Natural killer cell treated with Interleukin-12 subunit alpha and Interleukin-12 subunit beta and Interleukin-15 and Interleukin-18, amount 100 ng/mL, for 72 hours (primary cell): ENCODE data around the gene GALNS. TPM values are rescaled to one million over a fixed set of nuclear protein-coding genes. Genes with fewer than 3 reads are reported as not detected.
"Not testable (repeated sequence)": the region's sequence is repeated elsewhere in the genome, so short reads cannot be mapped to it uniquely, and the experiment has no call there.

Experiments used
- ATAC-seq, 2 donors: fragments of 150-1000 bp; cut with Tn5 transposase in 1 of 2; sonication (Bioruptor Pico), chemical (Tn5 transposase) in 1 of 2; 2 replicates each; pipeline ENCODE4 v1.10.0; 2021
- DNase-seq: peaks from one replicate; pipeline ENCODE4 v3.0.0; 2022; ENCODE audit warnings: low spot score
- H3K27ac Mint-ChIP-seq, 2 donors: 1 replicate in 1 of 2; 2 replicates in 1 of 2; pipeline ENCODE4 v1.8.0; 2022; ENCODE audit warnings: mixed read lengths in 2 of 2, mild to moderate bottlenecking in 1 of 2, moderate library complexity in 1 of 2
- H3K27me3 Mint-ChIP-seq, 2 donors: 1 replicate in 1 of 2; 2 replicates in 1 of 2; pipeline ENCODE4 v1.8.0; 2022; ENCODE audit warnings: mixed read lengths in 2 of 2
- H3K36me3 Mint-ChIP-seq: one replicate; pipeline ENCODE4 v1.8.0; 2022; ENCODE audit warnings: mixed read lengths
- H3K4me1 Mint-ChIP-seq, 2 donors: 1 replicate in 1 of 2; 2 replicates in 1 of 2; pipeline ENCODE4 v1.8.0; 2022; ENCODE audit warnings: low read depth in 2 of 2, mixed read lengths in 2 of 2, mild to moderate bottlenecking in 1 of 2
- H3K4me3 Mint-ChIP-seq: one replicate; pipeline ENCODE4 v1.8.0; 2022; ENCODE audit warnings: mixed read lengths
- H3K9me3 Mint-ChIP-seq: 2 replicates; pipeline ENCODE4 v1.8.0; 2022; ENCODE audit warnings: mixed read lengths
- total RNA-seq, 2 donors: library from RNA; stranded (reverse); gene quantifications; one replicate each; pipeline ENCODE4 v1.2.3, GENCODE V29; 2022

The GALNS gene
- total RNA-seq, 2 donors from 2014 or later: 27.3 to 46.3 TPM

DNA sequence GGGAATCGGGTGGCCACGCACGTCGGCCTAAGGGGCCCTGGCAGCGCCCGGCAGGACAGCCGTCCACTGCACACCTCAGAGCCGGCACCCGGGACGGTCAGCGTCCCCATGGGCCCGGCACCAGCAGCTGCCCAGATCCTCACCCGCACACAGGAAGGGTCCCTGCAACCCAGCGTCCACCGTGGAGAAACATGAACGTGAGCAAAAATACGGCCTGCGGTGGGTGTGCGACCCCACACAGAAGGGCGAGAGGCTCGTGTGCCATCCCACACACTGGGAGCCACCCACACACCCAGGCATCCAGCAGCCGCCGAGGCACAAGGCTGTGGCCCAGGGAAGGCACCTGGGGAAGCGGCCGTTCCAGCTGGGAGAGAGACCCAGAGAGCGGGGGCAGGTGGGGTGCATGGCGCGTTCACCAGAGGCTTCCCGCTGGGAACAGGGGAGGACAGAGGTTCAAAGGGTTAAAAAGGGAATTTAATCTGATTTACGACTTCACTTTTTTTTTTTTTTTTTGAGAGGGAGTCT is 78.1 kb downstream of the GALNS start:
- peak overlapping the region in 1 of 2 donors; percentile 65 for H3K27ac Mint-ChIP-seq
- ATAC-seq (no peak), DNase-seq (no peak)
- H3K4me1 Mint-ChIP-seq: peaks cover 38 to 45% of the 10 kb centered on the region in 2 donors
- peak overlapping the region; percentile 17 for H3K4me3 Mint-ChIP-seq
- no peaks in the 10 kb centered on the region for H3K9me3 Mint-ChIP-seq
- H3K36me3 Mint-ChIP-seq: no peaks in the 10 kb centered on the region
- H3K27me3 Mint-ChIP-seq: no peaks in the 10 kb centered on the region

DNA sequence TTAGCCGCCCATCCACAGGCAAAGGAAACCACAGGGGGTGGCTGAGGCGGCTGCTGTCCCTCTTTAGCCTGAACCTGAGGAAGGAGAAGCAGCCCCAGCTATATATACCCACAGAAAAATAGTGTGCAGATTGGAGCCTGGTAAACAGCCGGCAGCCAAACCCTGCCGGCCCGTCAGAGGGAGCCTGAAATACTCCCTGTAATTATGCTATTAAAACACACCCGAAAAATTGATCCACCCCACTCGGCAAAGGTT is 78.5 kb downstream of the GALNS start:
- DNase-seq: no peak
- peaks cover 34 to 41% of the 10 kb centered on the region in 2 donors for H3K4me1 Mint-ChIP-seq
- peak overlapping the region in 1 of 2 donors; percentile 65 for H3K27ac Mint-ChIP-seq
- no peaks in the 10 kb centered on the region for H3K9me3 Mint-ChIP-seq
- H3K27me3 Mint-ChIP-seq: no peaks in the 10 kb centered on the region
- no peaks in the 10 kb centered on the region for H3K36me3 Mint-ChIP-seq
- peak overlapping the region; percentile 17 for H3K4me3 Mint-ChIP-seq
- no peak for ATAC-seq

DNA sequence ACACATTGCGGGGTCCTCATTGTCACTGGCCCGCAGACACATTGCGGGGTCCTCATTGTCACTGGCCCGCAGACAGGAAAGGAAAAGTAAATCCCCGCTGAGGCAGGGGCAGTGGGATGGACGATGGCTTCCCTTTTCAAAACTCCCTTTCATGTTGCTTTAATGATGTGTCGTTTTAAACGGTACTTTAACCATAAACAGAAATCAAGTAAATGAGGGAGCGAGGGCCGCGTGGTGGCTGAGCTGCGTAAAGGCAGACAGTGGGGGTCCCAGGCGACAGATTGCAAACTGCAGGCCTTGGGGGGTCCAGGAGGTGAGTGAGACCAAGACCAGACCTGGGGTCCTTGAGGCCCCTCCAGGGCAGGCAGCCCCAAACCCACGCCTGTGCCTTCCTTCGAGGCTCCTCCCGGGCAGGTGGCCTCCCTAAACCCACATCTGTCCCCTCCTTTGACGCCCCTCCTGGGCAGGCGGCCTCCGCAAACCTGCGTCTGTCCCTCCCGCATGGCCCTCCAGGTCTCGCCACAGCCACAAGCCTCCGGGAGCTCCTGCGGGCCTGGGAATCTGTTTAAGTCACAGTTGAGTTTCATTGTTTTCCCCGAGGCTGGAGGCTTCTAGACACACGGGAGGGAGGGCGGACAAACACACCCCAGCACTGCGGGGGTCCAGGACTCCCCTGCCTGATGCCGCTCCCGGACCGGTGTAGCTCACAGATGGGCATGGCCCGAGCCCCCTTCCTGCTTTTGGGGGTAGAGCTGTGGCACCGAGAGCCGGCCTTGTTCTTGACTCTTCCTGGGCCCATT is 79.1 kb downstream of the GALNS start:
- H3K9me3 Mint-ChIP-seq: no peaks in the 10 kb centered on the region
- H3K27me3 Mint-ChIP-seq: no peaks in the 10 kb centered on the region
- H3K36me3 Mint-ChIP-seq: no peaks in the 10 kb centered on the region
- H3K27ac Mint-ChIP-seq: peak overlapping the region in 1 of 2 donors; percentile 65
- peaks cover 29 to 36% of the 10 kb centered on the region in 2 donors for H3K4me1 Mint-ChIP-seq
- DNase-seq (no peak), ATAC-seq (no peak)
- no peak overlapping the region for H3K4me3 Mint-ChIP-seq

DNA sequence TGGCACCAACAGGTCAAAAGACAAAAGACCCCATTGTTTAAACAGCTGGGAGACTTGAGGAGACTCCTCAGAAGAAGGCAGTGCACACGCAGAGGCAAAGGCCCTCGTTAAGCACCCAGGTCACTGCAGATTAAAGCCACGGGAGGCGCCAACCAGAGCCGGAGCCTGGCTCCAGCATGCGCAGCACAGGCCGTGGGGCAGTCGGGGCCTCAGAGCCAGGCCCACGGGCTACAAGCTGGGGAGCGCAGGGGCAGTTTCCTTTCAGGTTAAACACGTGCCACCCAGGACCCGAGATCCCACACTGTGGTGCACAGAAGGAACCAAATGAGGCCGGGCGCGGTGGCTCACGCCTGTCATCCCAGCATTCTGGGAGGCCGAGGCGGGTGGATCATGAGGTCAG is 80.9 kb downstream of the GALNS start:
- no peak overlapping the region for H3K27ac Mint-ChIP-seq
- H3K4me1 Mint-ChIP-seq: peaks cover 11 to 22% of the 10 kb centered on the region in 2 donors
- DNase-seq (no peak), ATAC-seq (no peak)
- no peak overlapping the region for H3K4me3 Mint-ChIP-seq
- H3K27me3 Mint-ChIP-seq: no peaks in the 10 kb centered on the region
- H3K36me3 Mint-ChIP-seq: no peaks in the 10 kb centered on the region
- no peaks in the 10 kb centered on the region for H3K9me3 Mint-ChIP-seq

DNA sequence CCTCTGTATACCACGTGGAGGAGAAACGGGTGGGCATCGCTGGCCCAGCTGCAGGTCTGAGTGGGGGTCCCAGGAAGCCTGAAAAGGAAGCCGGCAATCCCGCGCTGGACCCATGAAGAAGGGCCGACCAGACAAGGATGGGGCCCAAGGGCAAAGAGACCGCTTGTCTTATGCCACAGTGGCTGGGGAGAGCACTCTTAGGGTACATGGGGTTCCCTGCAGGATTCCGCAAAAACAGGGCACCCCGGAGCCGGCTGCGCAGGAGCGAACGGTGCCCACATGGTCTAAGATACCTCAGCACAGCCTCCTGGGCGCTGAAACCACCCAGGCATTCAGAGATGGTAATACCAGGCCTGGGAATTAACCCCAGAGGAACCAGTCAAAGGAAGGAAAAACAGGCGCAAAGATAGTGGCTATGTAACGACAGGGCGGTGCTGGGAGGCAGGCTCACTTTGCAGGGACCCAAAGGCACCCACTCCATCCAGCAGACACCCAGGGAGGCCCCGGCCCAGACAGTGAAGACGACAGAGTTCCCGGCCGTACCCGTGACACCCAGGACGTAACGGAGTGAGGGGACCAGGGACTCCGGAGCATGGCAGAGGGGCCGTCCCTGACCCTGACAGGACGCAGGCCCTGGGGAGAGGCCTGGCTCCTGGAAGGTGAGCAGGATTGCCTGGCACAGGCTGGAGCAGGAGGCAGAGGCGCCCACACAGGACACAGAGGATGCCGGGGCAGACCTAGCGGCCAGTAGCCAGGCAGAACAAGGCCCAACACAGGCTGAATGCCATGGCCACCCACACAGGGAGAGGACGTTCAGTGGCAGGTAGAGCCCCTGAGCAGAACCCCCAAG is 82.0 kb downstream of the GALNS start:
- H3K9me3 Mint-ChIP-seq: no peaks in the 10 kb centered on the region
- ATAC-seq (no peak), DNase-seq (no peak)
- H3K27ac Mint-ChIP-seq: peak overlapping the region in 1 of 2 donors; percentile 29
- H3K4me1 Mint-ChIP-seq: peaks cover 2 to 16% of the 10 kb centered on the region in 2 donors
- H3K36me3 Mint-ChIP-seq: no peaks in the 10 kb centered on the region
- no peaks in the 10 kb centered on the region for H3K27me3 Mint-ChIP-seq
- no peak overlapping the region for H3K4me3 Mint-ChIP-seq

DNA sequence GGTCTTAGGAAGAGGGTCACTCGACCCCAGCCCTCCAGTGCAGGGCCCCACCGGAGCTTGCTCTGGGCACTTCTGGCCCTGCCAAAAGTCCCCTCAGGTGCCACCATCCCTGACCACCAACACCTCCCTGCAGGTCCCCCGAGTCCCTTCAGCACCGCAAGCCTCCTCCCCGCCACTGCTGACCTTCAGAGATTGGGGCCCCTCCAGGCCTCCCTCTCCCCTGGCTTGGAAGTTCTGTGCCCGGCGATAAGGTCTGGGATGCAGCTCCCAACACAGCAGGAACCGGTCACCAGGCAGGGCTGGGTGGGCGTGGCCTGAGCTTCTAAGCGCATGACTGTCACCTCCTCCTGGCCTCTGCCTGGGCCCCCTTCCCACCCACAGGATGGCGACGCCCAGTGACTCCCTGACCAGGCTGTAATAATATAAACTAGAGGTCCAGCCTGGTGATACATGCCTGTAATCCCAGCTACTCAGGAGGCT is 82.9 kb downstream of the GALNS start:
- no peaks in the 10 kb centered on the region for H3K27me3 Mint-ChIP-seq
- no peak overlapping the region for H3K27ac Mint-ChIP-seq
- H3K9me3 Mint-ChIP-seq: no peaks in the 10 kb centered on the region
- DNase-seq (no peak), ATAC-seq (no peak)
- no peaks in the 10 kb centered on the region for H3K36me3 Mint-ChIP-seq
- no peak overlapping the region for H3K4me3 Mint-ChIP-seq
- peaks cover 0 to 22% of the 10 kb centered on the region in 2 donors for H3K4me1 Mint-ChIP-seq

DNA sequence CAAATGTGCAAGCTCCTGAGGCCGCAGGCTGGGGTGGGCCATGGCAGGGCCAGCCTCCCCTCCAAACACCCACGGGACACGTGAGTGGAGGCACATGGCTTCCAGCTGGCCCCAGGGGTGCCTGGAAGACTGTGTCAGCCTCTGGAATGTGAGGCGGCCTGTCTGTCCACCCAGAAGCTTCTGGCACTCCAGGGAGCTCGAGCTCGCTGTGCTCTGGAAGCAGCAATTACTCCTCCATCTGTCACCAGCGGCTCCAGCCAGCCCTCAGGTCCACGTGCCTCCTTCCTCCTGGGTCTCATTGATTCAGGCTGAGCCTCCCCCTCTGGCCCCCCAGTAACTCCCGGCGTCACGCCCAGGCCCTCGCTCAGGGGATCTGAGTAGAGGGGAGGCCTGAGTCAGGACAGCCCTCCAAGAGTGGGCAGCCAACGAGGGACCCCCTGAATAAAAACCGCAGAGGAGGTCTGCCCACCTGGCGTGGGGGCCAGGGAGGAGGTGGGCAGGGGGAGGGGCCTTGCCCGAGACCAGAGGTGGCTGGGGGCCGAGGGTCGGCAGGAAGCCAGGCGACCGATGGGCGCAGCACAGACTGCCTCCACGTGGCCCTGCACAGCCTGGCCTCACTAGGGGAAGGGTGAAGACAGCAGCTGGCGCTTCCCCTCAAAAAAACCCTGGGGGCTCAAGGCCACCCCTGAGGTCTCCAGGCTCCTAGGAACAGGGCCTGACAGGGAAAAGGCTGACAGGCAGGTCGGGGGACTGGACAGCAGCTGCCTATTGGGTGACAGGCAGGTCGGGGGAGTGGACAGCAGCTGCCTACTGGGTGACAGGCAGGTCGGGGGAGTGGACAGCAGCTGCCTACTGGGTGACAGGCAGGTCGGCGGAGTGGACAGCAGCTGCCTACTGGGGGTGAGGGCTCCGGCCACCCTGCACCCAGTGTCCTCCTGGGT is 83.6 kb downstream of the GALNS start:
- Mint-ChIP-seq H3K4me1 (peaks cover 0 to 18% of the 10 kb centered on the region in 2 donors), H3K27ac (no peak overlapping the region), H3K9me3 (no peaks in the 10 kb centered on the region), H3K36me3 (no peaks in the 10 kb centered on the region), H3K4me3 (no peak overlapping the region), H3K27me3 (no peaks in the 10 kb centered on the region)
- ATAC-seq (no peak), DNase-seq (no peak)

DNA sequence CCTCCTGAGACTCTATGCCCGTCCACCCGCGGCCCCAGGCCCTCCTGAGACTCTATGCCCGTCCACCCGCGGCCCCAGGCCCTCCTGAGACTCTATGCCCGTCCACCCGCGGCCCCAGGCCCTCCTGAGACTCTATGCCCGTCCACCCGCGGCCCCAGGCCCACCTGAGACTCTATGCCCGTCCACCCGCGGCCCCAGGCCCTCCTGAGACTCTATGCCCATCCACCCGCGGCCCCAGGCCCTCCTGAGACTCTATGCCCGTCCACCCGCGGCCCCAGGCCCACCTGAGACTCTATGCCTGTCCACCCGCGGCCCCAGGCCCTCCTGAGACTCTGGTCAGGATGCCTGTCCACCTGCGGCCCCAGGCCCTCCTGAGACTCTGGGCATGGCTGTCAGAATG is 85.0 kb downstream of the GALNS start:
- ATAC-seq, H3K4me3 Mint-ChIP-seq, H3K27me3 Mint-ChIP-seq, H3K36me3 Mint-ChIP-seq, H3K9me3 Mint-ChIP-seq, DNase-seq, H3K27ac Mint-ChIP-seq: not testable (repeated sequence)
- peaks cover 7 to 20% of the 10 kb centered on the region in 2 donors for H3K4me1 Mint-ChIP-seq

DNA sequence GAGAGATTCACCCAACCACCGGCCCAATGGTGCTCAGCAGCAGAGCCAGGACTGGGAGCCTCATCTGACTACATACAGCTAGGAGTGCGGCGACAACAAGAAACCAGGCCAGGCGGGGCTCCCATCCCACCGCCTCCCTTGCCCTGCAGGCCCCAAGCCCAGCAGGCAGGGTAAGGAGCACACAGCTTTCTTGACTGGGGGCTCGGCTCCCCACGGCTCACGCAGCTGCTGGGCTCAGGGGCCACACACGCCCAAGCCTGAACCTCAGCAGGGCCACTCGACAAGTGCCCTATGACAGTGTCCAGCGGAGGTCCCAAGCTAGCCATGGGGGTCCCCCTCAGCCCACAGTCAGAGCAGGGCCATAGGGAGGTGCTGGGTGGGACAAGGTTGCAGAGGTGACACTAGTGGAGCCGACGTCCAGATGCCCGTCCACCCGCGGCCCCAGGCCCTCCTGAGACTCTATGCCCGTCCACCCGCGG is 85.4 kb downstream of the GALNS start:
- H3K4me1 Mint-ChIP-seq: peaks cover 7 to 20% of the 10 kb centered on the region in 2 donors
- no peak for DNase-seq
- no peaks in the 10 kb centered on the region for H3K36me3 Mint-ChIP-seq
- H3K27me3 Mint-ChIP-seq: no peaks in the 10 kb centered on the region
- H3K9me3 Mint-ChIP-seq: no peaks in the 10 kb centered on the region
- no peak for ATAC-seq
- peak overlapping the region; percentile 15 for H3K4me3 Mint-ChIP-seq
- H3K27ac Mint-ChIP-seq: peak overlapping the region; percentile 26 to 60

DNA sequence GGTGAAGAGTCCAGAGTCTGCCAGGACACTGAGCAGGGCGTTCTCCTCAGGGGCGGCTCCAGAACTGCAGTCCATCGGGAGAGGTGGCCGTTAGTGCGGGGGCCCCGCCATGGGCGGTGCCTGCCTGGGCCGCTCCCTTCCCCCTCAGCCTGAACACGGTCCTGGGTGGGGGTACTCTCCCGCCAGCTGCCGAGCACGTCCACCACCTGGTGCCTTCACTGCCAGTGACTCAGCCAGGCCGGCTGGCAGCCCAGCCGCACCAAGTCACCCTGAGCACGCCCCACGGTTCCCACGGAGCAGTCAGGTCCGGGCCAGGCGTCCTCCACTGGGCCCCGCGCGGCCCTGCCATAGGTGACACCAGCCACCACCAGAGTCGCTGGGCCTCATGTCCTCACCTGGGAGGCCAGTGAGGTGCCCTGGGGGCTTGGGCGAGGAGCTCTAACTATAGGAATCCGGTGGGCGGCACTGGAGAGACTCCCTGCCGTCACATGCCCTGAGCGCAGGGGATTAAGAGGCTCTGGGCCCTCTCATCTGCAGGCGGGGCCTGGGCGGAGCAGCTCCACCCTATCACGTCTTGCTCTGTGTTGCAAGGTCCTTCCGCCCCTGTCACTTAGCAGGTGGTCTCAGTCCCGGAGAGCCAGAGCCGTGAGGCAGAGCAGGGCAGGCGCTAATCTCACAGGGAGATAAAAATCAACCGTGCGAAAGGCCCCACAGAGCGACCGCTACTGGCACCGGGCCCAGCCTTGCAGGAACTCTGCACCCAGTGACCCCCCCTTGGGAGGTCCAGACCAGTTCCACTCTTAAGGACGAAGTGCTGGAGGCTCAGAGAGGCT is 86.1 kb downstream of the GALNS start:
- peaks cover 11 to 25% of the 10 kb centered on the region in 2 donors for H3K4me1 Mint-ChIP-seq
- H3K27ac Mint-ChIP-seq: peak overlapping the region; percentile 26 to 60
- no peaks in the 10 kb centered on the region for H3K9me3 Mint-ChIP-seq
- ATAC-seq (peak; percentile 84 to 93), DNase-seq (peak; percentile 89)
- H3K36me3 Mint-ChIP-seq: no peaks in the 10 kb centered on the region
- peak overlapping the region; percentile 15 for H3K4me3 Mint-ChIP-seq
- no peaks in the 10 kb centered on the region for H3K27me3 Mint-ChIP-seq

DNA sequence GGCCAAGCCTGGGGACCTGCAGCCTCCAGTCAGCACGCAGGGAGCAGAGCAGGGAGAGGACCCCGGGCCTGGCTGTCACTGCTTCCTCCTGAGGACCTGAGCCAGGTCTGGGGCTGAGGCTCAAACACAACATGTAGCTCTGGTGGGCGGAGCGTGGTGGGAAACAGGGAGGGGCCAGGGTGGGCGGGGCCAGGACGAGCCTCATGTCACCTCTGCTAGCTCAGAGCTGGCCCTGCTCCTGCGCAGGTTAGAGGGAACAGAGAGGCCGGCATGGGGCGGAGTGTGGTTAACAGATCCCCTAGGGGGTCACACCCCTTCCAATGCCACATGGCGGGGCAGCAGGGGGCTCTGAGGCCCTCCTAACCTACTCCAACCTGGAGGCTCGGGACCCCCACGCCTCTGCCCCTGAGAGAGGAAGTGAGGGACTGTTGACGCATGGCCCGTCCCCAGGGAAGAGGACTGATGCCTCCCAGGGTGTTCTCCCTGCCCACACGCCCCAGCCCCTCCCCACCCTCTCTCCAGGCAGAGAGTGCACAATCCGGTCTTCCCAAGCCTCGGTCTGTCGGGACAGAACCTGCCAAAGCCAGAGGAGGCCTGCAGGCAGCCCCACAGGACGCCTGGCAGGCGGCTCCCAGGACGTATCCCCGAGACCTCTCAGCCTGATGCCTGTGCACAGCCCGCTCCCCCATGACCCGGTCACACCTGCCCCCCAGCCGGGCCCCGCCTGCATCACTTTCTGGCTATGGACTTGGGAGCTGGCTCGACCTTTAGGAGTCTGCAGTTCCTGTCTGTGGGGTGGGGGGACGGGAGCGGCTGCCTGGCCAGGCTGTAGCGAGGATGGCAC is 86.9 kb downstream of the GALNS start:
- Mint-ChIP-seq H3K4me1 (peaks cover 11 to 25% of the 10 kb centered on the region in 2 donors), H3K27me3 (no peaks in the 10 kb centered on the region), H3K36me3 (no peaks in the 10 kb centered on the region), H3K27ac (no peak overlapping the region), H3K9me3 (no peaks in the 10 kb centered on the region), H3K4me3 (no peak overlapping the region)
- no peak for DNase-seq
- no peak for ATAC-seq
